Kidney (tissue), 14 donors: Measurements from ENCODE around the gene SMAP1. TPM values are rescaled to one million over a fixed set of nuclear protein-coding genes. Genes with fewer than 3 reads are reported as not detected.
A peak's percentile ranks its signal among the peaks of the same experiment; 100 is the strongest.

Experiments
- DNase-seq, 5 donors: peaks; one replicate each; pipeline ENCODE4 v3.0.0-alpha.2; 2013 to 2020
- FAIRE-seq: peaks from 2 replicates; lab custom pipeline; 2012; peaks lifted over from hg19 to GRCh38; lab: Jason Lieb, UNC
- H3K27ac ChIP-seq, 2 donors: one replicate each; pipeline ENCODE4 v1.7.0; 2013; ENCODE audit warnings: low read depth in 2 of 2, low read length in 2 of 2, inconsistent platforms in 1 of 2
- H3K27me3 ChIP-seq: one replicate; pipeline ENCODE4 v1.7.1; 2013; ENCODE audit warnings: low read length, inconsistent platforms; ENCODE audit not compliant: control insufficient read depth, insufficient read depth
- H3K36me3 ChIP-seq, 3 donors: one replicate each; pipeline versions ENCODE4 v1.7.0 to v1.7.1; 2013; ENCODE audit warnings: low read length in 3 of 3, control low read depth in 1 of 3, inconsistent platforms in 1 of 3; ENCODE audit not compliant: insufficient read depth in 3 of 3, control insufficient read depth in 2 of 3
- H3K4me1 ChIP-seq, 3 donors: one replicate each; pipeline versions ENCODE4 v1.7.0 to v1.7.1; 2013; ENCODE audit warnings: low read length in 3 of 3, inconsistent platforms in 1 of 3, low read depth in 1 of 3; ENCODE audit not compliant: control insufficient read depth in 2 of 3, insufficient read depth in 2 of 3
- H3K4me3 ChIP-seq, 3 donors: one replicate each; pipeline versions ENCODE4 v1.7.0 to v1.8.1; 2013; ENCODE audit warnings: low read length in 3 of 3, control low read depth in 1 of 3, inconsistent platforms in 1 of 3
- H3K9ac ChIP-seq, 3 donors: one replicate each; pipeline versions ENCODE4 v1.7.0 to v1.7.1; 2013; ENCODE audit warnings: low read length in 3 of 3, control low read depth in 1 of 3, inconsistent platforms in 1 of 3
- H3K9me3 ChIP-seq, 3 donors: one replicate each; pipeline versions ENCODE4 v1.7.0 to v1.7.1; 2013; ENCODE audit warnings: low read length in 3 of 3, control low read depth in 1 of 3, inconsistent platforms in 1 of 3; ENCODE audit not compliant: control insufficient read depth in 2 of 3, insufficient read depth in 1 of 3
- CTCF ChIP-seq: IDR thresholded peaks from 3 replicates; pipeline ENCODE4 v1.5.1; 2012; ENCODE audit warnings: mild to moderate bottlenecking, moderate library complexity, borderline replicate concordance; ENCODE audit not compliant: insufficient read depth; ENCODE audit errors: extremely low read depth
- intact Hi-C: fragments of 100-400 bp; cut with DNase I; formaldehyde crosslinking; loops from one replicate; pipeline ENCODE4 v1.11.1; 2022
- polyA plus RNA-seq: library from polyadenylated mRNA; stranded (reverse); fragments of 350-450 nt; fragmentation: Illumina TruSeq; extraction: RNeasy Lipid Tissue Mini Kit (QIAGEN cat#74804); gene quantifications from one replicate; pipeline ENCODE4 v1.2.3, GENCODE V29; 2014; ENCODE audit warnings: low read depth, low replicate concordance; ENCODE audit not compliant: insufficient read depth
- total RNA-seq: library from RNA; stranded (reverse); fragmentation: NEBNext Ultra II Directional; extraction: Animal tissue kit (Norgen Biotek cat#: 25700); gene quantifications from one replicate; pipeline ENCODE4 v1.2.1, GENCODE V29; 2021
- donor health status: control.
- donor health status: control.
- donor health status: control.
- donor health status: control.
- donor health status: control.
- donor health status: DM: yes; HTN: yes; CAD: no.
- donor health status: Normal renal cell carcinoma (clear cell type).

SMAP1 gene
- total and polyA plus RNA-seq, 2 donors from 2014 or later = 17.7 to 19.4 TPM

GRCh38 chr6:70843328-70843918 lies 175.7 kb downstream of the SMAP1 start:
- no peaks in the 10 kb centered on the region for H3K27me3 ChIP-seq
- H3K9ac ChIP-seq = no peak overlapping the region
- H3K9me3 ChIP-seq = no peaks in the 10 kb centered on the region
- FAIRE-seq (no peak), DNase-seq (no peak)
- H3K4me1 ChIP-seq = peaks cover 0 to 3% (median 0%) of the 10 kb centered on the region in 3 donors
- H3K27ac ChIP-seq = no peak overlapping the region
- no peak overlapping the region for H3K4me3 ChIP-seq
- no peaks in the 10 kb centered on the region for H3K36me3 ChIP-seq
- intact Hi-C loops = no loop called here
- no peak for TF ChIP-seq CTCF

DNA sequence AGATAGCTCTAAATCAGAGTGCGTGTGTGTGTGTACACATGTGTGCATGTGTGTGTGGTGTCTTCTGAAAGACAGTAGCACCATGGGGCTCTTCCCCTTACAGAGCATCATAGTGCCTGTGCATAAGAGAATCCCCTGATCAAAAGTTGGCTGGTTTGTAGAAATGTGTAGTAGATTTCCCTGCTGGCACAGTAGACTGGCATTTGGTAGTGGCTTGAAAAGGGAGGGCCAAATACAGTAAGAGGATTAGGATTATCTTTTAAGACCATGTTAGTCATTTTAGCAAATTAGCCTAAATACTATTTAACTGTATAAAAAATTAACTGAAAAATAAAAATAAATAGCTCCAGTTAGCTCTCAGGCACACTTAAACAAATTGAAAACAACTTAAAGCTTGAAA lies 176.6 kb downstream of the SMAP1 start:
- no peaks in the 10 kb centered on the region for H3K36me3 ChIP-seq
- no peak overlapping the region for H3K27ac ChIP-seq
- TF ChIP-seq CTCF = no peak
- H3K27me3 ChIP-seq = no peaks in the 10 kb centered on the region
- H3K9me3 ChIP-seq = no peaks in the 10 kb centered on the region
- FAIRE-seq = no peak
- DNase-seq = no peak
- intact Hi-C loops = no loop called here
- no peak overlapping the region for H3K9ac ChIP-seq
- H3K4me1 ChIP-seq = no peaks in the 10 kb centered on the region
- H3K4me3 ChIP-seq = no peak overlapping the region

- H3K9me3 ChIP-seq = no peaks in the 10 kb centered on the region
- no peaks in the 10 kb centered on the region for H3K36me3 ChIP-seq
- H3K27me3 ChIP-seq = no peaks in the 10 kb centered on the region
- H3K4me3 ChIP-seq = no peak overlapping the region
- FAIRE-seq = no peak
- H3K27ac ChIP-seq = no peak overlapping the region
- peak in 3 of 5 donors; percentile 11 to 60 (median 16) for DNase-seq
- intact Hi-C loops = no loop called here
- TF ChIP-seq CTCF = no peak
- H3K9ac ChIP-seq = no peak overlapping the region
- H3K4me1 ChIP-seq = no peaks in the 10 kb centered on the region
Measured at GRCh38 chr6:70846207-70846835, 178.6 kb downstream of the SMAP1 start.
